HG03432 (cell line): ENCODE measurements around the gene MSI2.

Experiments used
- ATAC-seq: cut with Tn5 transposase; IDR thresholded peaks from one replicate; pipeline ENCODE4 v1.9.1; 2021; ENCODE audit warnings: mild to moderate bottlenecking, moderate library complexity; ENCODE audit not compliant: unreplicated experiment

The MSI2 gene

GRCh38 chr17:57665696-57666095 is 409.4 kb downstream of the MSI2 start:
- no peak for ATAC-seq

- ATAC-seq, result no peak
Observed at GRCh38 chr17:57666201-57666870, 410.0 kb downstream of the MSI2 start.

- ATAC-seq, result no peak
Observed at GRCh38 chr17:57666946-57667345, 410.6 kb downstream of the MSI2 start.

DNA sequence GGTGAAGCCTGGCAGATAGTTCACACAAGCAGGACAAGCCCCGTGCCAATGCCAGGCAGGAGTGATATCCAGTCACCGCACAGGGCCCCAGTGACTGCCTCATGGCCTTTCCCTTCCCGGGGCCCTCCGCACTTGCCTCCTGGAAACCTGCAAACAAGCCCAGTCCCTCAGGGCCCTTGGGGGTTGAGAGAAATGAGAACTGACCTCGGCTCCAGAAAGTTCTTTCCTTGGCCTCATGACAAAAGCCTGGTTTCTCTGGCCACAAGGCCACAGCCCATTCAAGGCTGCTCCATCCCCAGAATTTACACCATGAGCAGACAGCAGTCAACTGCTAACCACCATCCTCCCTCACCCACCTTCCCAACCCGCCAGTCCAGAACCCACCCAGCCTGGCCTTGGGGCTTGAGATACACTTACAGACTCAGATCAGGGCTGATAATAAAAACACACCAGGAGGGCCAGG is 411.2 kb downstream of the MSI2 start:
- ATAC-seq, result no peak

GRCh38 chr17:57668332-57668731 is 412.0 kb downstream of the MSI2 start:
- ATAC-seq, result no peak

DNA sequence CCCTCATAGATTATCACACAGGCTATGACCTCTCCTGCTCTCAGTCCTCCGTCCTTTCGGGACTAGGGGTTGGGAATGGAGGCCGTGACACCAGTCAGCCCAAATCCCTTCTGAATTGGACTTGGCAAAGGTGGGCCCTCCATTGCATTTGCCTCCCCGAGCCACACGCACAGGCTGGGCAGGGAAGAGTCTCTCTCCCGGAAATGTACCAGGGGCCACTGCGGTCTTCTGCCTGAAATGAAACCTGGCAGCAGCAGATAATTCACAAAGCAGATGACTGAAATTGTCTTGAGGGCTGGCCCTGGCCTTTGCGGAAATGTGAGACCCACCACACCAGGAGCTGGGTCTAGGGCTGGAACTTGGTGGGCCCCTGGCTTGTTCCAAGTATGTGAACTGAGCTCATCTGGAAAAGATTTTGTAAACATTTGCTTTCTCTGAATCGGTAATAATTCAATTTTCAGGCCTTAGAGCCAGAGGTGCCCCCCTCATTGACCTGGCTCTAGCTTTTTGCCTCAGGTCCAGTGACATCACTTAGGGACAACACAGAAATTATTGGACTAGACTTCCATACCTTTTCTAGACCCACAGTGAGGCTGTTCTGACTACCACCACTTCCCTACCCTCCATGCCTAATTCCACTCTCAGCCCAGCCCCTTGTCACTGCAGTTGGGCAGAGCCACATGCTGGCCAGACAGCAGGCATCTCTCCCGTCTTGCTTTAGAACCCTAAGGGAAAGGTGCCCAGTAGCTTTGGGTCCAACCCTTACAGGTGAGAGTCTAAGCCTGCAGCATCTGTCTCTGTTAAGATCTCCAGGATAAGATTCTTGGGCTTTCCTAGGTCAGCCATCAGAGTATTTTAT is 413.6 kb downstream of the MSI2 start:
- no peak for ATAC-seq

- no peak for ATAC-seq
Observed at GRCh38 chr17:57670769-57671569, 414.6 kb downstream of the MSI2 start.

DNA sequence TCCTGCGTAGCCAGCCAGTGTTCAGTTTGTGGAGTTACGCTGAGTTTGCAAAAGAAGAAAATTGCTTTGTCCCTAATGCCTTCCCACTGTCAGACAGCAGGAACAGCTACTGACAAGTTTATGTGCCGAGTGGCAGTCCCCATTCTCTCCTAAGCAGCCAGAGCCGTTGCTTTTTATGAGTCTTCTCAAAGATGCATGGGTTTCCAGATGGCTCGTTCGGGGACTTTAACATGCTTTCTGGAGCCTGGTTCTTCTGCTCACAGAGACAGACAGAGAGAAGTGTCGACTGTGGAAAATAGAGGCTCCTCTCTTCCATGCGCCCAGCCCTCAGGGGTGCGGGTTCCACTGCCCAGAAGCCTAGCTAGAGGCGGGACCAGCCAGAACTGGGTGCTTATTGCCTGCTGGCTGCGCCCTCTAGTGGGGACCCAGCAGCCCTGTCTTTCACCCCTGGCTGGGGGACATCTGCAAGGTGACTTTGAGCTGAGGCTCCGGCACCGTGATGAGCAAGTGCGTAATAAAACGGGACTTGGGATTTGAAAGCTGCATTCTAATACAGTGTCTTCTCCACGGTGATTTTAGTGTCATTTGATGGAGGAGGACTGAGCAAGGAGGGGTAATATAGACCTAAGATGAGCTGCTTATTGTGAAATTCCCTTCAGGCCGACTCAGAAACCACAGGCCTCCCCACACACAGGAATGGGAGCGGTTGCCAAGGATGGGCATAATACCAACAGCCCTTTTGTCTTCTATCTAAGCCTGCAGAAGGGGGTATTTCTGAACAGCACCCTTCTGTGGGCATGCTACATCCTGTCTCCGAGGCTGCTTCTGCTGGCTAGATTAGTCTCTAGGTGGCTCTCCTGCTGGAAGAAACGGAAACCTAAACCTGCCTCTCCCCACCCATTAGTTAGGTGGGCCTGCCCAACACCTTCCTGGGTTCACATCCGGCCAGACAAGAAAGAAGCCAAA is 415.6 kb downstream of the MSI2 start:
- peak; percentile 44 for ATAC-seq

GRCh38 chr17:57672971-57673370 is 416.6 kb downstream of the MSI2 start:
- ATAC-seq, result no peak

DNA sequence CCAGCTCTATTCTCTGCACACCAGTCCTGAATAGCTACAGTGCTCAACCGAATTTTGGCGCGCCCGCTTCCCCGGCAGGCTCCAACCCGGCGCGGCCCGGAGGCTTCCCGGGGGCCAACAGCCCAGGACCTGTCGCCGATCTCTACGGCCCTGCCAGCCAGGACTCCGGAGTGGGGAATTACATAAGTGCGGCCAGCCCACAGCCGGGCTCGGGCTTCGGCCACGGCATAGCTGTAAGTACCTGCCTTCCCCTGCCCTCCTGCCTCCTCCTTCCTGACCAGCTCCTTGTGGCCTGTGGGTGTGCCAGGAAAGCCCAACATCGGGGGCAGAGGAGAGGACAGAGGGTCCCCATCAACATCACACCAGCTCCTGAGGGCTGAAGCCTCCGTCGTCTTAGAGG is 418.6 kb downstream of the MSI2 start:
- no peak for ATAC-seq

- no peak for ATAC-seq
Observed at GRCh38 chr17:57675427-57676387, 419.4 kb downstream of the MSI2 start.

GRCh38 chr17:57676543-57676942 is 420.2 kb downstream of the MSI2 start:
- ATAC-seq, result no peak

GRCh38 chr17:57677301-57677700 is 421.0 kb downstream of the MSI2 start:
- ATAC-seq, result no peak

GRCh38 chr17:57677858-57678257 is 421.5 kb downstream of the MSI2 start:
- no peak for ATAC-seq

- ATAC-seq, result no peak
Observed at GRCh38 chr17:57678393-57678792, 422.1 kb downstream of the MSI2 start.

GRCh38 chr17:57679356-57679755 is 423.0 kb downstream of the MSI2 start:
- no peak for ATAC-seq

DNA sequence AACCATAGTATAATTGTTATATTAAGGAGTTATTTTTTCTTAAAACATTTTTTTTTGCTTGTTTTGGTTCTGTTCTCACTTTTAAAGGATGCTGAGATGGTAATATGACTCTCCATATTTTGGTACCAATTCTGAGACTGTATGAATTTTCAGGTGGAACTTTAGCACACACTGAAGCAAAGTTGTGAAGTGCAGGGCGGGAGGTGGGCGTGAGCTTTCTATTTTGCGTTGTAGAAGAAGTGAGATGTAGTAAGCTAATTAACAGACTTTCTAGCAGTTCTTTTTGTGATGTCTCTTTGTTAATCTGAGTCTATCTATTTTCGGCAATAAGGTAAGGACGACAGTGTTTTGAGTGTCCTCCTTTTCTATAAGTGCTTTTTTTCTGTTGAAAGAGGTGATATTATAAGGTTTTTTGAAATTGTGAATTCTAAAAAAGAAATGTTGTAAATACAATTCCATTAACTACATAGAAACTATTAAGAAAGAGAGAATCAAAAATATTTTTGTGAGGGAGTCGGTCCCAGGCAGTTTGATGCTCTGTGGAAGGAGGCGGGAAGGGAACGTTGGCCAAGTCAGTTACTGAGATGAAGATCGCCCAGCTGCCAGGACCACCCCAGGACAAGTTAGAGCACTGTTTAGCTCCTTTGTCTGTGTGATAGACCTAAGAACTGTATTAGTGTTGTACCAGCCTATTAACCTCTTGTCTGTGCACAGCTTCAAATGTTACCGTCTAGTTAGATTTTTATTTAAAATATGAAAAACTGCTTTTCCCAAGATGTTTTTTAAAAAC is 423.8 kb downstream of the MSI2 start:
- ATAC-seq, result no peak

GRCh38 chr17:57682701-57683100 is 426.4 kb downstream of the MSI2 start:
- no peak for ATAC-seq
